IPS-18a (cell line): ENCODE measurements around the gene ZFTA.
"Not testable (repeated sequence)": the region's sequence is repeated elsewhere in the genome, so short reads cannot be mapped to it uniquely, and the experiment has no call there.

Source experiments
- H3K27ac ChIP-seq: one replicate; pipeline ENCODE4 v1.5.1; 2013; ENCODE audit warnings: low read length
- H3K27me3 ChIP-seq: one replicate; pipeline ENCODE4 v1.6.1; 2013; ENCODE audit warnings: mild to moderate bottlenecking, low read length; ENCODE audit not compliant: control insufficient read depth, insufficient read depth
- H3K36me3 ChIP-seq: one replicate; pipeline ENCODE4 v1.6.1; 2013; ENCODE audit warnings: low read depth, low read length; ENCODE audit not compliant: control insufficient read depth
- H3K4me1 ChIP-seq: one replicate; pipeline ENCODE4 v1.6.1; 2013; ENCODE audit warnings: low read depth, low read length; ENCODE audit not compliant: control insufficient read depth
- H3K4me3 ChIP-seq: one replicate; pipeline ENCODE4 v1.5.1; 2013; ENCODE audit warnings: low read length
- H3K9ac ChIP-seq: one replicate; pipeline ENCODE4 v1.6.1; 2013; ENCODE audit warnings: mild to moderate bottlenecking, low read length, moderate library complexity
- H3K9me3 ChIP-seq: one replicate; pipeline ENCODE4 v1.6.1; 2013; ENCODE audit warnings: low read depth, low read length; ENCODE audit not compliant: control insufficient read depth

Gene ZFTA

DNA sequence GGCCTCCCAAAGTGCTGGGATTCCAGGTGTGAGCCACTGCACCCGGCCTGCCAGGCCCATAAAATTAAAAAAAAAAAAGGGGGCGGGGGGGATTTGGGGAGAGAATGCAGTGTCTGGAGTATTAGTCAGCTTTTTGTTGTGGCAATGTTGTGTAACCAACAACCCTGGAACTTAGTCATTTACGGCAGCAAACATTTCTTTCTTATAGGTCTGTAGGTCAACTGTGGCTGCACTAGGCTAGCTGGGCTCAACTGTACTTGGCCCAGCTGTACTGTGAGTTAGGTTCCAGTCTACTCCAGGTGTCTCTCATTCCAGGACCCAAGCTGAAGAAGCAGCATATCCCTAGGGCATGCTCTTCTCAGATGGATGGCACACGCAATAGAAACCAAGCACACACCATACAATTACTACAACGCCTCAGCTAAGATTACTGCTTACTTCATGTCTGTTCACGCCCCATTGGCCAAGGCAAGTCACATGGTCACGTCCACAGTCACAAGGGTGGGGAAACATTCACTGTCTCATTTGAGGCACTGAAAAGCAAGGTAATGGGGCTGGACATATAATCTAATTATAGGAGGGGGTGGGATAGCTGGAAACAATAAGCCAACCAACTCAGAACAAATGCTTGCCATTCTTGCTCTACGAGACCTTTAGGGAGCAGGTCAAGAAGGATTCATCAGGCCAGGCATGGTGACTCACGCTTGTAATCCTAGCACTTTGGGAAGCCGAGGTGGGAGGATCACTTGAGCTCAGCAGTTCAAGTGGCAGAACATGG lies 34.3 kb upstream of the ZFTA start:
- Histone ChIP-seq H3K27ac (no peak overlapping the region), H3K9ac (no peak overlapping the region), H3K9me3 (no peaks in the 10 kb centered on the region), H3K4me3 (no peak overlapping the region), H3K4me1 (no peaks in the 10 kb centered on the region), H3K36me3 (no peaks in the 10 kb centered on the region), H3K27me3 (no peaks in the 10 kb centered on the region)

DNA sequence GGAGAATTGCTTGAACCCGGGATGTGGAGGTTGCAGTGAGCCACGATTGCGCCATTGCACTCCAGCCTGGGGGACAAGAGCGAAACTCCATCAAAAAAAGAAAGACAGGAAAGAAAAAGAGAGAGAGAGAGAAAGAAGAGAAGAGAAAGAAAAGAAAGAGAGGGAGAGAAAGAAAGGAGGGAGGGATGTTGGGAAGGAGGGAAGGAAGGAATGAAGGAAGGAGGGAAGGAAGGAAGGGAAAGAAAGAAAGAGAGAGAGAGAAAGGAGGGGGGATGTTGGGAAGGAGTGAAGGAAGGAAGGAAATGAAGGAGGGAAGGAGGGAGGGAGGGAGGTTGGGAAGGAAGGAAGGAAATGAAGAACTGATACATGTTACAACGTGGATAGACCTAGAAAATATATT lies 32.3 kb upstream of the ZFTA start:
- no peak overlapping the region for H3K4me3 ChIP-seq
- no peaks in the 10 kb centered on the region for H3K9me3 ChIP-seq
- H3K4me1 ChIP-seq, result no peaks in the 10 kb centered on the region
- no peak overlapping the region for H3K27ac ChIP-seq
- no peaks in the 10 kb centered on the region for H3K27me3 ChIP-seq
- no peaks in the 10 kb centered on the region for H3K36me3 ChIP-seq
- H3K9ac ChIP-seq, result no peak overlapping the region

DNA sequence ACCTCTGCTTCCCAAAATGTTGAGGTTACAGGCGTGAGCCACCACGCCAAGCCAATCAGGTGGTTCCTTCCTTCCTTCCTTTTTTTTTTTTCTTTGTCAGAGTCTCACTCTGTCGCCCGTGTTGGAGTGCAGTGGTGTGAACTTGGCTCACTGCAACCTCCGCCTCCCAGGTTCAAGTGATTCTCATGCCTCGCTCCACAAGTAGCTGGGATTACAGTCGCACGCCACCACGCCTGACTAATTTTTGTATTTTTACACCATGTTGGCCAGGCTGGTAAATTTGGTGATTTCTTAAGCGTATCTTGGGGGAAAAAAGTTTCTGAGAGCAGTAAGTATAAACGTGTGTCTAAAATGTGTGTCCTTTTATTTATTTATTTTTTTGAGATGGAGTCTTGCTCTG lies 26.5 kb upstream of the ZFTA start:
- H3K4me1 ChIP-seq, result no peaks in the 10 kb centered on the region
- H3K9me3 ChIP-seq, result peaks cover 9% of the 10 kb centered on the region
- no peak overlapping the region for H3K4me3 ChIP-seq
- H3K9ac ChIP-seq, result no peak overlapping the region
- H3K27ac ChIP-seq, result no peak overlapping the region
- H3K36me3 ChIP-seq, result no peaks in the 10 kb centered on the region
- H3K27me3 ChIP-seq, result no peaks in the 10 kb centered on the region

DNA sequence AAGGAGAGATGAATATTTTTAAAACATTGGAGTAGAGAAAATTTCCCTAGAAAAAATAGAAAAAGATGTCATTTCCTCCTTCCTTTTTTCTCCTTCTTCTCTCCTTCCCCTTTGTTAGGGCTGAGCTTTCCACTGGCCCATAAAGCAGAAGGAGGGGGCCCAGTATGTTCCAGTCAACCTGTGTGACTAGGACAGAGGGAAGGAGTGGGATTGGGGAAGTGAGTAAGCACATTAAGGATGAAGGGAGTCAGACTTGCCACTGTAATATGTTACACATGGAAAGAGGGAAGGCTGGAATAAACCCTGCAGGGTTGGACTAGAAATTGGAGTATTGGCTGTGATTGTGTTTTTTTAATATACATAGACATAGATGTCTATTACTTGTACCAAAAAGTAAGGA lies 24.6 kb upstream of the ZFTA start:
- Histone ChIP-seq H3K9me3 (peaks cover 9% of the 10 kb centered on the region), H3K27ac (no peak overlapping the region), H3K4me3 (no peak overlapping the region), H3K27me3 (no peaks in the 10 kb centered on the region), H3K9ac (no peak overlapping the region), H3K4me1 (no peaks in the 10 kb centered on the region), H3K36me3 (no peaks in the 10 kb centered on the region)

DNA sequence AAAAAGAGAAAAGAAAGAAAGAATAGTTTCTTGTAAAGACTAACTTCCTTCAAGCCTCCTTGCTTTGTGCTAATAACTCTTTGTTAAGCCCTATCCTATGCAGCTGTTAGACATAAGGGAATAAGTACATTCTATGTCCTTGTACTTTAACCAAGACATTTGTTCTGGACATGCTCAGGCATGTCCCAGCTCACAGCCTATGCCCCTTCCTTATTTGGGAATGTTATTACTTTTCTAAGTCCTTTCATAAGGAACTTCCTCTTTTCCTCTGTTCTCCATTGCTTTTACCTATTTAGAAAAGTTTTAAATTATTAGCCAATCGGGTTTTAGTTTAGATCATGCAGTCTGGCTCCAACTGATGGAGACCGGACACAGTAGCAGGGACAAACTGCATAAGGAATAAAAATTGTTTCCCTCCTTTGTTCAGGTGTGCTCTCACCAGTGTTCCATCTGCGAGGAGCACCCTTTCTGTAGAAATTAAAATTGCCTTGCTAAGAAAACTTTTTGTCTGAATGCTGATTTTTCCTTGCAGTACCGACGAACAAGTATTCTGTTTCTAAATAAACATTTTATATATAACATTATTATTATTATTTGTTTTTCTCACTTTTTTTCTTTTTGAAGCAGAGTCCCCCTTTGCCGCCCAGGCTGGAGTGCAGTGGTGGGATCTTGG lies 23.1 kb upstream of the ZFTA start:
- H3K4me3 ChIP-seq, result no peak overlapping the region
- peaks cover 9% of the 10 kb centered on the region for H3K9me3 ChIP-seq
- no peak overlapping the region for H3K9ac ChIP-seq
- no peaks in the 10 kb centered on the region for H3K27me3 ChIP-seq
- no peak overlapping the region for H3K27ac ChIP-seq
- no peaks in the 10 kb centered on the region for H3K36me3 ChIP-seq
- no peaks in the 10 kb centered on the region for H3K4me1 ChIP-seq

DNA sequence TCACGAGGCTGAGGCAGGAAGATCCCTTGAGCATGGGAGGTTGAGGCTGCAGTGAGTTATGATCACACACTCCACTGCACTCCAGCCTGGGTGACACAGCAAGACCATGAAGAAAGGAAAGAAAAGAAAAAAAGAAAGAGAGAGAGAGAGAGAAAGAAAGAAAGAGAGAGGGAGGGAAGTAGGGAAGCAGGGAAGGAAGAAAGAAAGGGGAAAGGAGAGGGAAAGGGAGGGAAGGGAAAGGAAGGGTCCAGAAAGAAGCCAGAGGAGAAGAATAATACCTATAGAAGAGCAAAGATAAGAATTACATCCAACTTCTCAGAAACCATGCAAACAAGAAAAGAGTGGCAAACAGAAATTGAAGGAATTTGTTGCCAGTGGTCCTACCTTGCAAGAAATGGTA lies 17.2 kb upstream of the ZFTA start:
- Histone ChIP-seq H3K27ac (no peak overlapping the region), H3K36me3 (no peaks in the 10 kb centered on the region), H3K4me1 (no peaks in the 10 kb centered on the region), H3K4me3 (no peak overlapping the region), H3K9me3 (no peaks in the 10 kb centered on the region), H3K9ac (no peak overlapping the region), H3K27me3 (no peaks in the 10 kb centered on the region)

DNA sequence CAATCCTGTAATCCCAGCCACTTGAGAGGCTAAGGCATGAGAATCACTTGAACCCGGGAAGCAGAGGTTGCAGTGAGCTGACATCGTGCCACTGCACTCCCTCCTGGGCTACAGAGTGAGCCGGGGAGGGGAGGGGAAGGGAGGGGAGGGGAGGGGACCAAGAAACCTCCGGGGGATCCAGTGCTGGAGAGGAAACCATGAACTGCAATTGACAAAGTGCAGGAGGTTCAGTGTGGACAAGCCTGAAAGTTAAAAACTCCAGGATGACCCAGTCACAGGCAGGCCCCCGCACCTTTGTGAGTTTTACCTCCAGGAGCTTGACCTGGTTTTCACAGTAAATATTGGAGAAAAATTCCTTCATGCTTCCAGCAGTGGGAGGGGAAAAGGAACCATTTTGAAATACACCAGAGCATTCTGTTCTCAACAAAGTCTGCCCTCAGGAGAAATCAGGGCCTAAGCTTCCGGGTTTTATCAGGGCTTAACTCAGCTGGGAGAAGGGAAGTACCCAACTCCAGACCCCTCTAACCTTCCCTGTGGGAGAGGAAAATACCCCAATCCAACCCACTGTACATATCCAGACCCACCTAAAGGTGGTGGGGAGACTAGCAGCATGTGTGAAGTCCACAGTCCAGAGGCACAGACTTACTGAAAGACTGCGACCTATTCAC lies 15.5 kb upstream of the ZFTA start:
- H3K9ac ChIP-seq, result no peak overlapping the region
- H3K4me1 ChIP-seq, result no peaks in the 10 kb centered on the region
- H3K4me3 ChIP-seq, result no peak overlapping the region
- H3K9me3 ChIP-seq, result no peaks in the 10 kb centered on the region
- H3K36me3 ChIP-seq, result no peaks in the 10 kb centered on the region
- no peaks in the 10 kb centered on the region for H3K27me3 ChIP-seq
- H3K27ac ChIP-seq, result no peak overlapping the region

DNA sequence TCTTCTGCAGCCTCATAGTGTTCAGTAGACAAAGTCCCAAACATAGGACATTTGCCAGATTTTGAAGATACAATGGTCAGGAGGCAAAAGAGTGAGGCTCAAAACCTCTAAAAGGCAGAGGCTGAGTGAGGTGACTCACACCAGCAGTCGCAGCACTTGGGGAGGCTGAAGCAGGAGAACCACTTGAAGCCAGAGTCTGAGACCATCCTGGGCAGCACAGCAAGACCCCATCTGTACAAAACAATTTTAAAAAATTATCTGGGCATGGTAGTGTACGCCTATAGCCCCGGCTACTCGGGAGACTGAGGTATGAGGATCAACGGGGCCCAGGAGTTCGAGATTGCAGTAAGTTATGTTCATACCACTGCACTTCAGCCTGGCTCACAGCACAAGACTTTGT lies 14.2 kb upstream of the ZFTA start:
- Histone ChIP-seq H3K9me3 (no peaks in the 10 kb centered on the region), H3K27ac (no peak overlapping the region), H3K27me3 (no peaks in the 10 kb centered on the region), H3K4me1 (no peaks in the 10 kb centered on the region), H3K36me3 (no peaks in the 10 kb centered on the region), H3K4me3 (no peak overlapping the region), H3K9ac (no peak overlapping the region)

DNA sequence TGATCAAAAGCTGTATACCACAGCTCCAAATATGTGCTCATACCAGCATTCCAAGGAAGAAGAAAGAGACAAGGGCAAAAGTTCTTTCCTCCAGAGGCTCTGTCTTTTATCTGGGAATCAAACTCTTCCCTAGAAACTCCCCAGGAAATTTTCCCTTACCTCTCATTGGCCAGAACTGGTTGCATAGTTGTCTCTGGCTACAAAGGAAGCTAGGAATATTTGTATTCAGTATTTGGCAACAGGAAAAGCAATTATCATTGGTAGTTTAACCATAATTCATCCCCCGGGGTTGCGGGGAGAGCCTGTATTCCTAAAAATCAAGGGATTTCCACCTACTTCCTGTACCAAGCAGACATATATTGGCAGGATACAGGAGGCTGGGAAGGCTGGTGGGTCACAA lies 10.5 kb upstream of the ZFTA start:
- H3K36me3 ChIP-seq, result no peaks in the 10 kb centered on the region
- H3K9me3 ChIP-seq, result no peaks in the 10 kb centered on the region
- H3K27me3 ChIP-seq, result no peaks in the 10 kb centered on the region
- H3K4me1 ChIP-seq, result no peaks in the 10 kb centered on the region
- no peak overlapping the region for H3K4me3 ChIP-seq
- no peak overlapping the region for H3K9ac ChIP-seq
- H3K27ac ChIP-seq, result no peak overlapping the region

DNA sequence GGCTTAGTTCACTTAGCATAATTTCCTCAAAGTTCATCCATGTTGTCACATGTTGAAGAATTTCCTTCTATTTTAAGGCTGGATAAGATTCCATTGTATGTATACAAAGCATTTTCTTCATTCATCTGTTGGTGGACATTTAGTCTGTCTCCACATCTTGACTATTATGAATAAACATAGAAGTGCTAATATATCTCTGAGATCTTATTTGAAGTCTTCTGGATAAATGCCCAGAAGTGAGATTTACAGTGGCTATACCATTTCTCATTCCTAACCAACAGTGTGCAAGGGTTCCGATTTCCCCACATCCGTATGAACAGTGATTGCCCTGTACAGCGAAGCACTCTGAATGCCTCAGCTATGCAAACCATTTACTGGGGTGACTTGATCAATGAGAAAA lies 6.6 kb upstream of the ZFTA start:
- no peak overlapping the region for H3K27ac ChIP-seq
- H3K9me3 ChIP-seq, result no peaks in the 10 kb centered on the region
- H3K4me3 ChIP-seq, result no peak overlapping the region
- H3K36me3 ChIP-seq, result no peaks in the 10 kb centered on the region
- peaks cover 15% of the 10 kb centered on the region for H3K27me3 ChIP-seq
- no peaks in the 10 kb centered on the region for H3K4me1 ChIP-seq
- no peak overlapping the region for H3K9ac ChIP-seq

DNA sequence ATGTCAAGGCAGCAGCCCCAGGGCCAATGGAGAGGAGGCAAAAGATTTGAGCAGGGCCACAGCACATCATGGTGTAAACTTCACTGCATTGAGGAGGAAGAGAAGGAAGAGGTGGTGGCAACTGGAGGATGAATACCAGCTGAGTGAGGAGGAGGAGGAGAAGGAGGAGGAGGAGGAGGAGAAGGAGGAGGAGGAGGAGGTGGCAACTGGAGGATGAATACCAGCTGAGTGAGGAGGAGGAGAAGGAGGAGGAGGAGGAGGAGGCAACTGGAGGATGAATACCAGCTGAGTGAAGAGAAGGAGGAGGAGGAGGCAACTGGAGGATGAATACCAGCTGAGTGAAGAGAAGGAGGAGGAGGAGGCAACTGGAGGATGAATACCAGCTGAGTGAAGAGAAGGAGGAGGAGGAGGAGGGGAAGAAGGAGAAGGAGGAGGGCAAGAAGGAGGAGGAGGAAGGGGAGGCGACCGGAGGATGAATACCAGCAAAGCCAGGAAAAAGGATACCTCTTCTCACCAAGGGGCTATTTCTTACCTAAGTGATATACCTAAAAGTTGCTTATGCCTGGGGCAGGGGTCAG lies 3.3 kb upstream of the ZFTA start:
- H3K9me3 ChIP-seq, H3K36me3 ChIP-seq, H3K27ac ChIP-seq, H3K9ac ChIP-seq, H3K4me3 ChIP-seq: not testable (repeated sequence)
- H3K27me3 ChIP-seq, result peaks cover 23% of the 10 kb centered on the region
- H3K4me1 ChIP-seq, result peaks cover 10% of the 10 kb centered on the region
